OCI-LY1 (cell line): ENCODE measurements around the gene EYA2.

ENCODE experiments used
- H2AFZ ChIP-seq: fragments of 200-600 bp; sonication (generic), shearing (Covaris generic); 2 replicates; pipeline ENCODE4 v1.6.0; 2014; ENCODE audit warnings: antibody characterized with exemption, mild to moderate bottlenecking, low read length
- H3F3A ChIP-seq: fragments of 200-600 bp; sonication (generic), shearing (Covaris generic); 2 replicates; pipeline ENCODE4 v1.6.0; 2014; ENCODE audit warnings: mild to moderate bottlenecking, antibody characterized with exemption, low read length, moderate library complexity; ENCODE audit not compliant: insufficient read depth
- H3K27ac ChIP-seq: fragments of 200-600 bp; sonication (generic); 2 replicates; pipeline ENCODE4 v1.5.1; 2014; ENCODE audit warnings: low read length, mixed run types, mild to moderate bottlenecking, low read depth; ENCODE audit not compliant: poor library complexity, severe bottlenecking
- H3K27me3 ChIP-seq: fragments of 200-600 bp; sonication (generic); 2 replicates; pipeline ENCODE4 v1.6.0; 2014; ENCODE audit warnings: antibody characterized with exemption, mild to moderate bottlenecking, low read length, moderate library complexity; ENCODE audit not compliant: insufficient read depth
- H3K36me3 ChIP-seq: fragments of 200-600 bp; sonication (generic); 2 replicates; pipeline ENCODE4 v1.6.1; 2014; ENCODE audit warnings: mild to moderate bottlenecking, antibody characterized with exemption, low read length, moderate library complexity, mixed read lengths; ENCODE audit not compliant: insufficient read depth
- H3K4me1 ChIP-seq: fragments of 200-600 bp; sonication (generic); 2 replicates; pipeline ENCODE4 v1.5.1; 2014; ENCODE audit warnings: mild to moderate bottlenecking, low read length, moderate library complexity; ENCODE audit not compliant: insufficient read depth, severe bottlenecking
- H3K4me2 ChIP-seq: fragments of 200-600 bp; sonication (generic), shearing (Covaris generic); 2 replicates; pipeline ENCODE4 v1.6.1; 2014; ENCODE audit warnings: low read length
- H3K4me3 ChIP-seq: fragments of 200-600 bp; sonication (generic); 2 replicates; pipeline ENCODE4 v1.5.1; 2014; ENCODE audit warnings: low read length, low read depth, mild to moderate bottlenecking, mixed read lengths; ENCODE audit not compliant: poor library complexity, severe bottlenecking
- H3K79me2 ChIP-seq: fragments of 200-600 bp; shearing (Covaris generic); 2 replicates; pipeline ENCODE4 v1.6.1; 2016; ENCODE audit warnings: mixed run types, low read length, mixed read lengths; ENCODE audit not compliant: insufficient read depth
- H3K9ac ChIP-seq: fragments of 200-600 bp; sonication (generic), shearing (Covaris generic); 2 replicates; pipeline ENCODE4 v1.6.1; 2014; ENCODE audit warnings: mild to moderate bottlenecking, low read length, mixed read lengths
- H3K9me2 ChIP-seq: fragments of 200-600 bp; sonication (generic), shearing (Covaris generic); 2 replicates; pipeline ENCODE4 v1.6.1; 2014; ENCODE audit warnings: low read depth, mild to moderate bottlenecking, low read length, mixed read lengths
- H3K9me3 ChIP-seq: fragments of 200-600 bp; shearing (Covaris generic); 2 replicates; pipeline ENCODE4 v1.6.1; 2014; ENCODE audit warnings: low read length, mixed read lengths
- H4K20me1 ChIP-seq: fragments of 200-600 bp; sonication (generic), shearing (Covaris generic); 2 replicates; pipeline ENCODE4 v1.6.0; 2016; ENCODE audit warnings: mild to moderate bottlenecking, low read length; ENCODE audit not compliant: insufficient read depth
- CTCF ChIP-seq: fragments of 200-600 bp; sonication (generic), shearing (Covaris generic); IDR thresholded peaks from 2 replicates; pipeline ENCODE4 v1.5.1; 2017; ENCODE audit warnings: mild to moderate bottlenecking, antibody characterized with exemption, low read length, moderate library complexity, mixed read lengths
- EZH2 ChIP-seq: fragments of 200-600 bp; sonication (generic), shearing (Covaris generic); IDR thresholded peaks from 2 replicates; pipeline ENCODE4 v1.8.0; 2017; ENCODE audit warnings: borderline replicate concordance, mixed run types, mild to moderate bottlenecking, antibody characterized with exemption, low read length, moderate library complexity, mixed read lengths

Gene EYA2

GRCh38 chr20:46985671-46986070 is 91.0 kb downstream of the EYA2 start:
- Histone ChIP-seq H3K9ac (no peak overlapping the region), H4K20me1 (no peaks in the 10 kb centered on the region), H3K4me2 (no peak overlapping the region), H3F3A (no peaks in the 10 kb centered on the region), H3K36me3 (no peaks in the 10 kb centered on the region), H3K27ac (no peak overlapping the region), H2AFZ (no peak overlapping the region), H3K79me2 (no peaks in the 10 kb centered on the region), H3K4me3 (no peak overlapping the region), H3K4me1 (no peaks in the 10 kb centered on the region), H3K27me3 (0 out of 2 replicates have a peak, but pooled peaks cover 5% of the 10 kb centered on the region), H3K9me3 (no peaks in the 10 kb centered on the region), H3K9me2 (no peaks in the 10 kb centered on the region)
- TF ChIP-seq EZH2, result no peak
- no peak for TF ChIP-seq CTCF

GRCh38 chr20:46987001-46987400 is 92.4 kb downstream of the EYA2 start:
- Histone ChIP-seq H3K36me3 (no peaks in the 10 kb centered on the region), H3F3A (no peaks in the 10 kb centered on the region), H3K27ac (no peak overlapping the region), H2AFZ (no peak overlapping the region), H3K27me3 (0 out of 2 replicates have a peak, but pooled peaks cover 5% of the 10 kb centered on the region), H3K79me2 (no peaks in the 10 kb centered on the region), H3K9me2 (no peaks in the 10 kb centered on the region), H3K9me3 (no peaks in the 10 kb centered on the region), H3K4me2 (no peak overlapping the region), H4K20me1 (no peaks in the 10 kb centered on the region), H3K4me1 (no peaks in the 10 kb centered on the region), H3K4me3 (no peak overlapping the region), H3K9ac (no peak overlapping the region)
- TF ChIP-seq CTCF, result no peak
- no peak for TF ChIP-seq EZH2

- Histone ChIP-seq H3F3A (no peaks in the 10 kb centered on the region), H4K20me1 (no peaks in the 10 kb centered on the region), H3K9me3 (no peaks in the 10 kb centered on the region), H3K9ac (no peak overlapping the region), H3K27ac (no peak overlapping the region), H3K4me1 (no peaks in the 10 kb centered on the region), H3K36me3 (no peaks in the 10 kb centered on the region), H3K9me2 (no peaks in the 10 kb centered on the region), H3K4me3 (no peak overlapping the region), H3K27me3 (0 out of 2 replicates have a peak, but pooled peaks cover 5% of the 10 kb centered on the region), H3K4me2 (no peak overlapping the region), H2AFZ (no peak overlapping the region), H3K79me2 (no peaks in the 10 kb centered on the region)
- TF ChIP-seq CTCF (no peak), EZH2 (no peak)
These were observed 95.5 kb downstream of the EYA2 start for GRCh38 chr20:46990017-46990595.
